Measurements from ENCODE around the gene GAMT. TPM values are rescaled to one million over a fixed set of nuclear protein-coding genes. Genes with fewer than 3 reads are reported as not detected.

The GAMT gene
- total RNA-seq, 2 experiments from 2014 or later = 21.0 to 21.1 TPM

DNA sequence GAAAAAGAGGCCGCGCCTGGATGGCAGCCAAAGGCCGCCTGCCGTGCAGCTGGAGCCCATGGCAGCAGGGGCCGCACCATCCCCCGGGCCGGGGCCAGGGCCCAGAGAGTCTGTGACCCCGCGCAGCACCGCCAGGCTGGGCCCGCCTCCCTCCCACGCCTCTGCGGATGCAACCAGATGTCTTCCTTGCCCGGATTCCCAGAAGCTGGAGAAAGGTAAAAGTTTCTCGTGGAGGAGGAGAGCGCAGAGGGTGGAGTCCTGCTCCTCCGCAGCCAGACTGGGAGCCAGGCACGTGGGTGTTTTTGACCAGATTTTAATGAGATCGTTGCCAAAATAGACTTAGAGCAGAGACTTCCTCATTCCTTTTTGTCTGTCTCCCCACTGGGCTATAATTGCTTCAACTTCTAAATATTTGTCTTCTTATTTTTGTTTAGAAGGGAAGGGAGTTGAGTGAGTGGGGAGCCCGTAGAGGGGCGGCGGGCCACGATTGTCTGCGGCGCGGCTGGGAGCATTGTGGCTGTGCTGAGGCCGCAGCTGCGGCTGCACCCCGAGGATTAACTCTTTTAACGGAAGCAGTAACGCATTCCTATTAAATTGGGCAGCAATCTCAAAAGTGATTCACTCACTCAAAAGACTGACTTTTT lies 40.4 kb downstream of the GAMT start:
- peaks cover 63% of the 10 kb centered on the region for H3K36me3 Mint-ChIP-seq
- no peaks in the 10 kb centered on the region for H3K9me3 Mint-ChIP-seq
- peaks cover 30% of the 10 kb centered on the region for H3K4me1 Mint-ChIP-seq (ENCODE audit: low read depth)
- H3K4me3 Mint-ChIP-seq = no peak overlapping the region
- DNase-seq = no peak
- H3K27me3 Mint-ChIP-seq = no peaks in the 10 kb centered on the region
- POLR2A ChIA-PET = no interaction called here
- CTCF ChIA-PET = no interaction called here
- no peak overlapping the region for H3K27ac Mint-ChIP-seq
- intact Hi-C loops (cut with micrococcal nuclease) = no loop called here

DNA sequence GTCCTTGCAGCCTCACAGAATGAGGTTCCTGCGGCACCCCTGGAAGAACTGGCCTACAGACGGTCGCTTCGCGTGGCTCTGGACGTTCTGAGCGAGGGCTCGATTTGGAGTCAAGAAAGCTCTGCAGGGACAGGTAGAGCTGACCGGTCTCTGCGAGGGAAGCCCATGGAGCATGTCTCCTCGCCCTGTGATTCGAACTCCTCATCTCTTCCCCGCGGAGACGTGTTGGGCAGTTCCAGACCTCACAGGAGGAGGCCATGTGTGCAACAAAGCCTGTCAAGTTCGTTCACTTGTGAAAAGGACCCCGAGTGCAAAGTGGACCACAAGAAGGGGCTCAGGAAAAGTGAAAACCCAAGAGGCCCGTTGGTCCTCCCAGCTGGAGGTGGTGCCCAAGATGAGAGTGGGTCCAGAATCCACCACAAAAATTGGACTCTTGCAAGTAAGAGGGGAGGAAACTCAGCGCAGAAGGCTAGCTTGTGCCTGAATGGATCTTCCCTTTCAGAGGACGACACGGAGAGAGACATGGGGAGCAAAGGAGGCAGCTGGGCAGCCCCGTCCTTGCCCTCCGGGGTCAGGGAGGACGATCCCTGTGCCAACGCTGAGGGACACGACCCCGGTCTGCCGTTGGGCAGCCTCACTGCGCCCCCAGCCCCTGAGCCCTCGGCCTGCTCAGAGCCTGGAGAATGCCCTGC lies 41.1 kb downstream of the GAMT start:
- Mint-ChIP-seq H3K4me3 (no peak overlapping the region), H3K36me3 (peaks cover 60% of the 10 kb centered on the region), H3K4me1 (ENCODE audit: low read depth) (peaks cover 35% of the 10 kb centered on the region), H3K9me3 (no peaks in the 10 kb centered on the region), H3K27me3 (no peaks in the 10 kb centered on the region), H3K27ac (no peak overlapping the region)
- no peak for DNase-seq
- intact Hi-C loops (cut with micrococcal nuclease) = no loop called here
- ChIA-PET CTCF (no interaction called here), POLR2A (interaction anchor here (0.6 kb wide), 1 partner anchor 14 kb away, joined by 4 read pairs; no protein-coding TSS in a partner anchor)

DNA sequence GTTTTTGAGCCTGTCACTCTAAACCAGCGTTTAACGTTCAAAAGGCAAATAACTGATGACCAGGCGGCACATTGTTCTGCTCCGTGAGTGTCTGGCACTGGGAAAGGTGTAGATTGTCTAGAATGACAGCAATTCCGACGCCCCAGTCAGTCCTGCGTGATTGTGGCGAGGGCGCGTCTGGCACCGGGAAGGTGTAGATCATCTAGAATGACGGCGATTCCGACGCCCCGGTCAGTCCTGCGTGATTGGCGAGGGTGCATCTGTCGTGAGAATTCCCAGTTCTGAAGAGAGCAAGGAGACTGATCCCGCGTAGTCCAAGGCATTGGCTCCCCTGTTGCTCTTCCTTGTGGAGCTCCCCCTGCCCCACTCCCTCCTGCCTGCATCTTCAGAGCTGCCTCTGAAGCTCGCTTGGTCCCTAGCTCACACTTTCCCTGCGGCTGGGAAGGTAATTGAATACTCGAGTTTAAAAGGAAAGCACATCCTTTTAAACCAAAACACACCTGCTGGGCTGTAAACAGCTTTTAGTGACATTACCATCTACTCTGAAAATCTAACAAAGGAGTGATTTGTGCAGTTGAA lies 43.7 kb downstream of the GAMT start:
- no peaks in the 10 kb centered on the region for H3K27me3 Mint-ChIP-seq
- H3K4me1 Mint-ChIP-seq (ENCODE audit: low read depth) = peaks cover 19% of the 10 kb centered on the region
- H3K27ac Mint-ChIP-seq = no peak overlapping the region
- CTCF ChIA-PET = interaction anchor here (0.7 kb wide), 1 partner anchor 80 kb away, joined by 3 read pairs; no protein-coding TSS in a partner anchor
- H3K9me3 Mint-ChIP-seq = no peaks in the 10 kb centered on the region
- peaks cover 45% of the 10 kb centered on the region for H3K36me3 Mint-ChIP-seq
- intact Hi-C loops (cut with micrococcal nuclease) = no loop called here
- POLR2A ChIA-PET = no interaction called here
- no peak for DNase-seq
- H3K4me3 Mint-ChIP-seq = no peak overlapping the region

DNA sequence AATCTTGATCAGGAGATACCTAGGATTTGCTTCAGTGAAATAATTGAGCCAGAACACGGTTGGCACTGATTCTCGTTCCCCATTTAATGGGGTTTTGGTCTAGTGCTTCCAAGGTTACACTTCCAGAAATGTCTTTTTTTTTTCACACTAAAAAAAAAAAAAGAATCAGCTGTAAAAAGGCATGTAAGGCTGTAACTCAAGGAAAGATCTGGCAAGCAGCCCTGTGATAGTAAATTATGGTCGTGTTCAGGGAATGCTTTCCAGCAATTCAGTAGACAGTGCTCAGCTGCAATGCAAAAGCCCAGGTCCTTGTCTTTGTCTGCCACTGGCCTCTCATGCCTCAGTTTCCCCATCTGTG lies 44.9 kb downstream of the GAMT start:
- ChIA-PET CTCF (interaction anchor here (0.8 to 1.2 kb wide), 3 partner anchors 41 to 112 kb away, joined by 3 to 4 read pairs (median 4); no protein-coding TSS in a partner anchor), POLR2A (no interaction called here)
- DNase-seq = no peak
- peaks cover 39% of the 10 kb centered on the region for H3K36me3 Mint-ChIP-seq
- H3K27me3 Mint-ChIP-seq = no peaks in the 10 kb centered on the region
- peaks cover 16% of the 10 kb centered on the region for H3K4me1 Mint-ChIP-seq (ENCODE audit: low read depth)
- H3K9me3 Mint-ChIP-seq = no peaks in the 10 kb centered on the region
- H3K27ac Mint-ChIP-seq = no peak overlapping the region
- peak overlapping the region; percentile 85 for H3K4me3 Mint-ChIP-seq
- intact Hi-C loops (cut with micrococcal nuclease) = no loop called here

DNA sequence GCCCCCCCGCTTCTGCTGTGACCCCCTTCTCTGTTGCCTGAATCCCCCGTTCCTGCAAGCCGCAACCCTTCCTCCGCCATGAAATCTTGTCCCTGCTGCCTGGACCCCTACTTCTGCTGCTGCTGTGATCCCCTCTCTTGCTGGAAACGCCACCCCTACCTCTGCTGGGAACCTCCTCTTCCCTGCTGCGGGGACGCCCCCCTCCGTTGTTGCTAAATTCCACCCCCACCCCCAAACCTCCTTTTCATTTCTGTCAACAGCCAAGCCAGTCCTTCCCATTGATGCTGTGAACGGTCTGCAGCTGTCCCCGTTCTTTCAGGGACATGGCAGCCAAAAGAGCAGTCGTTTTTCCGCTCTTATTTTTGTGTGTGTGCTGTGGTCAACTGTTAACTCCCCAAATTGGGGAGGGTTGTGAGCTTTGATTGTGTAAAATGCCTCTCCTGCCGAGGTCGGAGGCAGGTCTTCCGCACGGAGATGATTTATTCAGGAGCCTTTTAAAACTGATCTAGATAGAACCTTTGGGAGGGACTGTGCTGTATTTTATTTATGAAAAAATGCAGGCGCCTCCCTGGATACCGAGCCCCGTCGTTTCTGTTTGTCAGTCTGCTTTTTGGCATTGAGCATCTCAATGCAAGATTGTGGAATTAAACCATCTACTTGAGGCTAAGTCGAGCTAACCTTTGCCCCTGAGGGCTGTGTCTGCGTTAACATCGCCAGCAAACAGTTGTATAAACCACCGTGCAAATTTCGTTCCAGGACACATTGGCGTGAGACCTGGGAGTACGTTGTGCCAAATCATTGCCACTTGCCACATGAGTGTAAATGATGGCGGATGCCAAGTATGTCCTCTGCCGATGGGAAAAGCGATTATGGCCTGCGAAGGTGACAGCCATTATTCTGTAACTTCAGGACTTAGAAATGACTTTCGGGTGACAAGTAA lies 45.5 kb downstream of the GAMT start:
- Mint-ChIP-seq H3K4me3 (peak overlapping the region; percentile 85), H3K9me3 (no peaks in the 10 kb centered on the region), H3K27me3 (no peaks in the 10 kb centered on the region), H3K4me1 (ENCODE audit: low read depth) (peaks cover 16% of the 10 kb centered on the region), H3K27ac (peak overlapping the region; percentile 53), H3K36me3 (peaks cover 33% of the 10 kb centered on the region)
- intact Hi-C loops (cut with micrococcal nuclease) = no loop called here
- POLR2A ChIA-PET = no interaction called here
- peak; percentile 36 for DNase-seq
- CTCF ChIA-PET = interaction anchor here (0.8 to 1.2 kb wide), 3 partner anchors 40 to 112 kb away, joined by 3 to 4 read pairs (median 4); no protein-coding TSS in a partner anchor

DNA sequence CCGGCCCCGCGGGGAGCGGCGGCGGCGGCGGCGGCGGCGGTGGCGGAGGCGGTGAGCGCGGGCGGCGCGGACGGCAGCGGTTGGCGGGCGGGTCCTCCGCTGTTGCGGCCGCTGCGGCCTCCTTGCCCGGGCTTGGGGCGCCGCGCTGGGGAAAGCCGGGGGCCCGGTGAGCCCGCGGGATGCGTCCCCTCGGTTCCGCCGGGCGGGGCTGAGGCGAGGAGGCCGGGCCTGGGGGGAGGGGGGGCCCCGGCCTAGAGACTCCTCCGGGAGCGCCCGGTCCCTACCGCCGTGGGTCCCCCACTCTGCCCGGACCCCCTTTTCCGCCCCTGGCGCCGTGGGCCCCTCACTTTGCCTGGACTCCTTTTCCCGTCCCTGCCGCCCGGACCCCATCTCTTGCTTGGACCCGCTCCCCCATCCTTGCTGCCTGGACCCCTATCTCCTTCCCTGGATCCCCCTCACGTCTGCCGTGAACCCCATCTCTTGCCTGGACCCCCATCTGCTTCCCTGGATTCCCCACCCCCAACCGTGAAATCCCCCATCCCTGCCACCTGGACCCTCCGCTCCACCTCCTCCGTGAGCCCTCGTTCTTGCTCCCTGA lies 46.3 kb downstream of the GAMT start:
- Mint-ChIP-seq H3K4me1 (ENCODE audit: low read depth) (peaks cover 16% of the 10 kb centered on the region), H3K27ac (peak overlapping the region; percentile 53), H3K4me3 (peak overlapping the region; percentile 85), H3K27me3 (no peaks in the 10 kb centered on the region), H3K9me3 (no peaks in the 10 kb centered on the region), H3K36me3 (peaks cover 29% of the 10 kb centered on the region)
- no peak for DNase-seq
- intact Hi-C loops (cut with micrococcal nuclease) = loop anchor here (1.0 kb wide), 1 partner anchor 28 kb away; the partner anchor contains the start of gene NDUFS7
- ChIA-PET CTCF (interaction anchor here (1.4 kb wide), 1 partner anchor 75 kb away, joined by 5 read pairs; no protein-coding TSS in a partner anchor), POLR2A (interaction anchor here (0.6 to 1.3 kb wide), 2 partner anchors 28 to 1909 kb away, joined by 4 to 5 read pairs; partner anchors contain the start of gene NDUFS7)

DNA sequence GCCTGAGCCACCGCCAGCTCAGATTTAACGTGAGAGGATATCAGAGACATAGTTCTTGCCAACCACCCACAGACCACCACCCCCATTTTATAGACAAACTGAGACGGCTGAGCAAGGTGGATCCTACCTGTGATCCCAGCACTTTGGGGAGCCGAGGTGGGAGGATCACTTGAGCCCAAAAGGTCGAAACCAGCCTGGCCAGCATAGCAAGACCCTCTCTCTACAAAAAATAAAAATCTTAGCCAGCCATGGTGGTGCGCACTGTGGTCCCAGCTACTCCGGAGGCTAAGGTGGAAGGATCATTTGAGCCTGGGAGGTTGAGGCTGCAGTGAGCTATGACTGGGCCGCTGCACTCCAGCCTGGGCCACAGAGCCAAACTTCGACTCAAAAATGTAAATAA lies 48.2 kb downstream of the GAMT start:
- H3K9me3 Mint-ChIP-seq = no peaks in the 10 kb centered on the region
- intact Hi-C loops (cut with micrococcal nuclease) = no loop called here
- peaks cover 16% of the 10 kb centered on the region for H3K36me3 Mint-ChIP-seq
- H3K27ac Mint-ChIP-seq = no peak overlapping the region
- peaks cover 4% of the 10 kb centered on the region for H3K27me3 Mint-ChIP-seq
- peaks cover 16% of the 10 kb centered on the region for H3K4me1 Mint-ChIP-seq (ENCODE audit: low read depth)
- DNase-seq = no peak
- CTCF ChIA-PET = no interaction called here
- POLR2A ChIA-PET = no interaction called here
- peak overlapping the region; percentile 26 for H3K4me3 Mint-ChIP-seq

DNA sequence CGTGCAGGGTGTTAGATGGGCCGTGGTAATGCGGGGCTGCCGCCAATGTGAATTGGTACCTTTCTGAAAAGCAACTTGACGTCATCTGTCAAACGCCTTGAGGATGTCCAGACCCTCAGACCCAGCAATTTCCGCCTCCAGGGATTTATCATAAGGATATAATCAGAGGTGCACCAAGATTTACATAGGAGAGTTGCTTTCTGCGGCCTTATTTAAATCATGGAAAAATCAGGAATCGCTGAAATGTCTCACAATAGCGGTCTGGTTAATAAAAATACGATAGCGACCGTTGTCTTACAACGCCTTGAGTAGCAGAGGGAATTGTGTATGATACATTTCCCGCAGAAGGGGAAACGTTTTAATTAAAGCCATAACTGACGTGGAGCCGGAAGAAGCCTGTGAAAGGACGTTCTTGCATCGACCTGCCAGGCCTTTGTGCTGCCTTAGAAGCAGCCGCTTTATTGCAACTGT lies 49.9 kb downstream of the GAMT start:
- H3K36me3 Mint-ChIP-seq = peaks cover 2% of the 10 kb centered on the region
- H3K4me1 Mint-ChIP-seq (ENCODE audit: low read depth) = peaks cover 12% of the 10 kb centered on the region
- intact Hi-C loops (cut with micrococcal nuclease) = no loop called here
- peaks cover 4% of the 10 kb centered on the region for H3K27me3 Mint-ChIP-seq
- ChIA-PET POLR2A (no interaction called here), CTCF (no interaction called here)
- no peak for DNase-seq
- H3K9me3 Mint-ChIP-seq = no peaks in the 10 kb centered on the region
- H3K27ac Mint-ChIP-seq = no peak overlapping the region
- no peak overlapping the region for H3K4me3 Mint-ChIP-seq

DNA sequence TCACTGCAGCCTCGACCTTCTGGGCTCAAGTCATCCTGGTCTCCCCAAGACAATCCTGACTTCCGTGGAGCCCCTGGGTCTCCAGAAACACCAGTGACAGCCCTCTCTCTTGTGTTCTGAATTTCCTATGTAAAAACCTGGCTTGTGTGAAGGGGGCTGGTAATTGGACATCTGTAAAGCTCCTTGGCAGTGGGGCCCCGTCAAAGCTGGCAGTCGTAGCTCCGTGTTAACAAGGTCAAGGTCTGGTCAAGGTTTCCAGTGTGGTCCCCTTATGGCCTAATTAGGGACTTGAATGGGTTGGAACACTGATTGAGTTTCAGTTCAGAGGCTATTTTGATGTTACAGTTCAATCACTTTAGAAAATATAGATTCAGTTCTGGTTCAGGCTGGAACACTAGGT lies 50.5 kb downstream of the GAMT start:
- intact Hi-C loops (cut with micrococcal nuclease) = no loop called here
- H3K27ac Mint-ChIP-seq = no peak overlapping the region
- POLR2A ChIA-PET = no interaction called here
- CTCF ChIA-PET = no interaction called here
- H3K36me3 Mint-ChIP-seq = peaks cover 2% of the 10 kb centered on the region
- H3K4me1 Mint-ChIP-seq (ENCODE audit: low read depth) = peaks cover 6% of the 10 kb centered on the region
- H3K27me3 Mint-ChIP-seq = peaks cover 4% of the 10 kb centered on the region
- no peak for DNase-seq
- H3K9me3 Mint-ChIP-seq = no peaks in the 10 kb centered on the region
- H3K4me3 Mint-ChIP-seq = no peak overlapping the region

DNA sequence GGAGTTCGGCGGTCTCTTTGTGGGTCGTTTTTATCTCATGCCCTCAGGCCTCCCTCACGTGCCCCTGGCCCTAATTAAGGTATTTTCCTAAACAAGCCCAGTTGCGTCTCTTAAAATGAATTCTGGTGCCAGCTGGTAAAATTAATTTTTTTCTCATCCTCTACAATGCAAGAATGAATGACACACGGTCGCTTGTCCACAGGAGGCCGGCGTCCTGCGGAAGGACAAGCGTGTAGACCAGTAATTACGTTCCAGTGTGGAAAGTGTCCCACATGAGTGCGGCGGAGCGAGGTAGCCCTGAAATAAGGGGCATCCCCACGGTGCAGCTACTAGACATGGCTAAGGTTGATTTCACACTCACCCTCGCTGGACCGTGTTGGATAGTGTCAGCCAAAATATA lies 52.1 kb downstream of the GAMT start:
- H3K4me1 Mint-ChIP-seq (ENCODE audit: low read depth) = peaks cover 3% of the 10 kb centered on the region
- H3K27me3 Mint-ChIP-seq = peaks cover 4% of the 10 kb centered on the region
- CTCF ChIA-PET = interaction anchor here (0.6 kb wide), 1 partner anchor 70 kb away, joined by 3 read pairs; no protein-coding TSS in a partner anchor
- intact Hi-C loops (cut with micrococcal nuclease) = no loop called here
- DNase-seq = no peak
- POLR2A ChIA-PET = interaction anchor here (0.5 kb wide), 1 partner anchor 27 kb away, joined by 3 read pairs; no protein-coding TSS in a partner anchor
- H3K27ac Mint-ChIP-seq = no peak overlapping the region
- H3K36me3 Mint-ChIP-seq = no peaks in the 10 kb centered on the region
- H3K9me3 Mint-ChIP-seq = no peaks in the 10 kb centered on the region
- no peak overlapping the region for H3K4me3 Mint-ChIP-seq
